HG03460 (cell line): ENCODE measurements around the gene PCSK6.
"Not testable (repeated sequence)": the region's sequence is repeated elsewhere in the genome, so short reads cannot be mapped to it uniquely, and the experiment has no call there.

Source experiments
- ATAC-seq: cut with Tn5 transposase; IDR thresholded peaks from one replicate; pipeline ENCODE4 v1.9.1; 2021; ENCODE audit not compliant: unreplicated experiment

The PCSK6 gene

DNA sequence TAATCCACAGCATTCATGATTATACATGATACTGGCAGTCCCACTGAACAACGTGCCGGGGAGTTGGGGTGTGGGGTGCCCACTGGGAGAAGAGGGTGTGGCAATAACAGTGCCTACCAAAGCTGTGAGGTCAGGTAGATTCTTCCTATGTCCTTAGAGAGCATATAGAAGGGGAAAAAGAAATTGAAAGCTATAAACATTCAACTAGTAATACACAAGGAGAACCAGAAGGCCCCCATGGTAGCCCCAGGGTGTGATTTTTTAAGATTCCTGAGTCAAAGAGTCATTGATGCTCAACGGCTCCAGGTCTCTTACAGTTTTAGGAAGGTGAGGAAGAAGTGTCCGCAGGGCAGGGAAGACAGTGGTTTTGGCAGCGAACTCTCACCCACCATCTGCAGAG, 25.8 kb downstream of the PCSK6 start:
- not testable (repeated sequence) for ATAC-seq

DNA sequence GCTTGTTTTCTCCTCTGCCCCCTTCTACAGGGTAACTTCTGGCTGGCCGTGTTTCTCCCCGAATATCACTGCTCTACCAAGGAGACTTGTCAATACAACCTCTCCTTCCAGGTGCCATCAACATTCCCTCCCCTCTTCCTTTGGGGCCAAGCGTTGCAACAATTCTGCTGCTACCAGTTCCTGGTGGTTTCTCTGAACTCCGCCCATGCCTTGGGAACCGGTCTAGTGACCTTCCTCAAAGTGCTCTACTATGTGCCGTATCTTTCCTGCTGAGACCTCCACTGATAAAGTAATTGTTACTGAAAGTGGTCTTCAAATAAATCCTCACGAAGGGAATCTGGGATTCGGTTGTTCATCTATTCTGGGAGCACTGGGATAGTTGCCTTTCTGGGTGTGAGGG, 26.2 kb downstream of the PCSK6 start:
- ATAC-seq = no peak

DNA sequence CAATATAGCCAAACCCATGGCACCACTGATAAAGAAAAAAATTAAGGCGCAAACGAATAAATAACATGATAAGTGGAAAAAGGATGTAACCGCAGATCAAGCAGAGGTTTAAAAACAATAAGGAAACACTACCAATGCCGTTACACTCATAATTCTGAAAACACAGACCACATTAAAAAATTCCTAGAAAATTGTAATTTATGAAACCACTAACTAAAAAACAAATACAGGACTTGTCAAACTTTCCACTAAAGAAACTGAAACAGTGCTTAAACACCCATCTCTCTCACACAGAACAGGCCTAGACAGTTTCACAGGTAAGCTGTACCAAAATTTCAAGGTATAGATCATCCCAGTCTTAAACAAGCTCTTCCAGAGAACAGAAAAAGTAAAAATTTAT, 28.4 kb downstream of the PCSK6 start:
- ATAC-seq = no peak

DNA sequence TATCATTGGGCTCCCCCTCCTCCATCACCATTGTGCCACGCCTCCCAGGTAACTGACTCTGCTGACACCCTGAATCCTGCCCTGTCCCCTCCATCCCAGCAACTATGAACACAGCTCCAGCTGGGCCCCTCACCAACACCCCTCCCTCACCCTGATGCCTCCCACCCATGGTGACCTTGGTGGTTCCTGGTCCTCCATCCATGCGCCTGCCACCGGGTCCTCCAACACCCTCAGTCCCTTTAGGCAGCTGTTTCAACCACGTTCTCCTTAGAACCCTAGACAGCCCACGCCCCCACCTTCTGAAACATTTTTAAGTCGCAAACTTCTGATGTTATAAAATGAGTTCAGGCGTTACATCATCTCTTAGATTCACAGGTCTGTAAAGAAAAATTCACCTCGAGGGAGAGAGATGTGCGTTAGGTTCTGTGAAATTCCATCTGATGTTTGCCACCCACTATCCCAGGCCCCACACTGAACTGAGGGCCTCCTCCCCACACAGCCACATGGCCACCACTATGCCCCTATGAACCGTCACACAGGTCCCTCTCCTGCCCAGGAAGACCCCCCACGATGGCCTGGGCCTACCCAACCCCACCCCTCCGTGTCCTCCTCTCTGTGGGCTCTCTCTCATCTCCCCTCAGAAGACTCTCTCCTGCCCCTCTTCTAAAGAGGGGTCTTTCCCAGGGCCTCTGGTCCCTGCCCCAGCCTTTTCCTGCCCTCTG, 29.8 kb downstream of the PCSK6 start:
- ATAC-seq = no peak

DNA sequence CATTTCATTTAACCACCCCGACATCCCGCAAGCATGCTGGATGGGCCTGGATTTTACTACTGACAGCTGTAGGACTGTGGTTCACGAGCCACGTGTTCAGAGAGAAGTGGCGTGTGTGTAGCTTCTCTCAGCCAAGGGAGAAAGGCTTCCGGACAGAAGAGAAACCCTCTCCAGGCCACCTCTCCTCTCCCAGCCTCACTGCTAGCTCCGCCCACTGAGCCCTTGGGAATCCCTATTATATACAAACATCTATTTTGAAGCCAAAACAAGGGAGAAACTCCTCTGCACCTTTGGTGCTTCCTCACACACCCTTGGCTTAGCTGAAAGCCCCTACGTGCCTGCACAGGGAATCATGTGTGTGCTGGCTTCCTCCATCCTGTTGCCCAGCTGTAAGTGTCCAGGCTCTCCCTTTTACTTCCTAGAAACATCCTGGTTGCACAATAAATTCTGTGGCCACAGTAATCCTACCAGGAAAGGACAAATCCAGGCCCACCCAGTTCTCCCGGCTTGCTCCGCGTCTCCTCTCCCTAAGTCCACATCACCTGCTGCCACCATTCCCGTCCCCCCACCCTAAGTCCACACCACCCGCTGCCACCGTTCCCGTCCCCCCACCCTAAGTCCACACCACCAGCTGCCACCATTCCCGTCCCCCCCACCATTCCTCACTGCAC, 30.5 kb downstream of the PCSK6 start:
- ATAC-seq = no peak

DNA sequence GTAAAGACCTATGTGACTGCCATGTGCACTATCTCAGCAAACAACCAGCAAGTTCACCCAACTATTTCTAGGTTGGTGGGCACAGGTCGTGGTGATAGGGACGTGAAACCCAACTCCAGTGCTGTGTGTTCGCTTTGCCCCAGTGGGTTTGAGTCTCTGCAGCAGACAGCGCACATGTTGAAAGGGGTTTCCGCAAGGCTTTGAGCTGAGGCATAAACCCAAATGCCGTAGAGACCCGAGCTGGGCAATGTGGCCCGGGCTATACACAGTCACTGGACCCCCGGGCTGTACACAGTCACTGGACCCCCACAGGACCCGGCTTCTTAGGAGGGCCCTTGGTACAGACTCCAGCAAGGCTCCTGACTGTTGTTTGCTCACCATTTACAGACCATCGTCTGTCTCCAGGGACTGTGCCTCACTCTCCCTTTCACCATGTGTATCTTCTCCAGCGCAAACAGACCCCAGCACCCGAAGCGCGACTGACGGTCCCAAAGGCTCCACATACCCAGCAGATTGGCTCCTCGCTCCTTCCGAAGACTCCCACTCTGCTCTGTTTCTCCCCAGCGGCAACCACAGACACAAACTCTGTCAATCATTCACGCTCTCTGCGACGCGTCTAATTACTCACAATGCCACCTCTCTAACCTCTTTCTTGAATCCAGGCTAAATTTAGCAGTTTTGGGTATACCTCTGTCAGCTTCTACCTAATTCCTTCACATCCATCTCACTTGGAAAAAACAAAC, 31.2 kb downstream of the PCSK6 start:
- ATAC-seq = no peak

DNA sequence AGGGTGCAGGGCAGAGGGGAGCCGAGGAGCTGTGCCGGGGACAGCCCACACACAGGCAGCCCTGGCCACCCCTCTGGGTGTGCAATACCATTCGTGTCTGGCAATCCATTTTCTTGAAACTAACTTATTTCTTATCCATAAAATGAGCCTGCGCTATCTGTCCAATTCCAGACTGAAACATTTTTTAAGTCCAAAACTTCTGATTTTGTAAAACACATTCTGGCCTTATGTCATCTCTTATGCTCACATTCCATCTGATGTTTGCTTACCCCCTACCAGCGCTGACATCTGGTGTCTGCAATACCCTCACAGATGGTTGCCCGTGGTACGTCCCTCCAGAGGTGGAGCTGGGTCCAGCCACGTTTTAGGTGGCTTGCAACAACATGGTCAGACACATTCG, 31.8 kb downstream of the PCSK6 start:
- no peak for ATAC-seq

DNA sequence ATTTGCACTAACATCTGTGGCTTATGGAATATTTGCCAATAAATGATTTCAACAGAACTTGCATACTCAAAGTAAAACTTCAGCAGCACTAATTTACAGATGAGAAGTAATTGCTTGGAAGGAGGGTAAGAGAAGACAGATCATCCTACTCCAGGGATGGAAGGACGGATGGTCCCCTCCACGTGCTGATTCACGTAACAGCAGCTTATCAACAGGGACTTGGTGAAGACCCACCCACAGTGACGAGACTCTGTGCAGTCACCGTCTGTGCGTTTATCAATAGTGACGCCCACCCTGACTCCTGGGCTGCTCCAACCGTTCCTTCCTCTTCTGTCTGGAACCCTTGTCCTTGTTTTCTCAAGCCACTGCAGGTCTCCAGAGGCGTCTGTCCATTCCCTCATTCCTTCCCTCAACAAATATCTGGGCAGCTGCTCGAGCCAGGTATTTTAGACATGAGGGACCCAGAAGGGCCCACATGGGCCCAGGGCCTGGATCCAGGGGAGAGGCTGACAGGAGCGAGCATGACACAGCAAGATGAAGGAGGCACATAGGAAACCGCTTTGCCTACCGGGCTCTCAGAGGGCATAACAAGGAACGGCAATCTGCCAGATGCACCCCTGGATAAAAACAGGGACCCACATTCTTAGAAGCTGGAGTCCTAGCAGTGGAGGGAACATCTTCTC, 33.3 kb downstream of the PCSK6 start:
- no peak for ATAC-seq

DNA sequence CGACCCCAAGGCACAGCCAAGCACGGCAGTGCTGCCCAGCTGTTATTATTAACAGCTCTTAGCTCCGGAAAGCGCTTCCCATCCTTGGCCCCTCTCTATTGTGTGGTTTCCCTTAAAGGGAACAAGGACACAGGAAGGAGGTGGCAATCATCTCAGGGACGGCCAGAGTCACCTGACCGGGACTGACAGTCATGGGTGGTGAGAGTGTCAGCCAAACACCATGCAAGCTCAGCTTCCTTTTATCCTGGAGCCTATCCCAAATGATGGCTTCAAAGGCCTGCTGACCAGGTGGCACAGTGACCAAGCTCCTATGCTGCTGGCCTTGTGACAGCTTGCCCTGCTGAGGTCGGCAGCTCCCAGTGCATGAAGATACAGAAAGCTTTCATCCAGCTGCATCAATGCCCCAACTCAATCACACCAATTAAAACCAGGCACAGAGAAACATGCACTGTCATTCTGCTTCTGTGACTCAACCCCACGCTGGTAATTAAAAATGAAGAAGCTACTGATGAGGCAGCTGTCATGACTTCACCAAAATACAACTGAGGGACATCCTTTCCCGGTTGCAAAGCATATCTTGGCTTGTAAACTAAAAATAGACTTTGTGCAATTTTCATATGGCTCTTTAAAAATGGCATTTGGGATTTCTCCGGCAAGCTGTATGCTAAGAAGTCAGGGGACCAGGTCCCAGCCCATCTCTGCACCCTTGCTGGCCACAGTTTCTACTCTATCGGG, 34.0 kb downstream of the PCSK6 start:
- no peak for ATAC-seq

DNA sequence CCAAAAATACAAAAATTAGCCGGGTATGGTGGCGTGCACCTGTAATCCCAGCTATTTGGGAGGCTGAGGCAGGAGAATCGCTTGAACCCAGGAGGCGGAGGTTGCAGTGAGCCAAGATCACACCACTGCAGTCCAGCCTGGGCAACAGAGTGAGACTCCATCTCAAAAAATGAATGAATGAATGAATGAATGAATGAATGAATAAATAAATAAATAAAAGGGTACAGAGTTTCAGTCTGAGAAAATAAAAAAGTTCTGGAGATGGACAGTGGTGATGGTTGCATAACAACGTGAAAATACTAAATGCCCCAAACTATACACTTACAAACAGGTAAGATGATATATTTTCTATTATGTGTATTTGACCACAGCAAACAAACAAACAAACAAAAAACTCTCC, 34.7 kb downstream of the PCSK6 start:
- not testable (repeated sequence) for ATAC-seq

DNA sequence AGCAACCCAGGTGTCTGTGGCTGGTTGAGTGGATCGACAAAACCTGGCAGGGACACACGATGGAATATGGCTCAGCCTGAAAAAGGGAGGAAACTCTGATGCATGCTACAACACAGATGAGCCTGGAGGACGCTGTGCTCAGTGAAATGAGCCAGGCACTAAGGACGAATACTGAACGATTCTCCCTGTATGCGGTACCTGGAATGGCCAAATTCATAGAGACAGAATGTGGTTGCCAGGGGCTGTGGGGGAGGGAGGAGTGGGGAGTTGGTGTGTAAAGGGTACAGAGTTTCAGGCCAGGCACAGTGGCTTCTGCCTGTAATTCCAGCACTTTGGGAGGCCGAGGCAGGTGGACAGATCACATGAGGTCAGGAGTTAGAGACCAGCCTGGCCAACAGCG, 35.1 kb downstream of the PCSK6 start:
- ATAC-seq = no peak

DNA sequence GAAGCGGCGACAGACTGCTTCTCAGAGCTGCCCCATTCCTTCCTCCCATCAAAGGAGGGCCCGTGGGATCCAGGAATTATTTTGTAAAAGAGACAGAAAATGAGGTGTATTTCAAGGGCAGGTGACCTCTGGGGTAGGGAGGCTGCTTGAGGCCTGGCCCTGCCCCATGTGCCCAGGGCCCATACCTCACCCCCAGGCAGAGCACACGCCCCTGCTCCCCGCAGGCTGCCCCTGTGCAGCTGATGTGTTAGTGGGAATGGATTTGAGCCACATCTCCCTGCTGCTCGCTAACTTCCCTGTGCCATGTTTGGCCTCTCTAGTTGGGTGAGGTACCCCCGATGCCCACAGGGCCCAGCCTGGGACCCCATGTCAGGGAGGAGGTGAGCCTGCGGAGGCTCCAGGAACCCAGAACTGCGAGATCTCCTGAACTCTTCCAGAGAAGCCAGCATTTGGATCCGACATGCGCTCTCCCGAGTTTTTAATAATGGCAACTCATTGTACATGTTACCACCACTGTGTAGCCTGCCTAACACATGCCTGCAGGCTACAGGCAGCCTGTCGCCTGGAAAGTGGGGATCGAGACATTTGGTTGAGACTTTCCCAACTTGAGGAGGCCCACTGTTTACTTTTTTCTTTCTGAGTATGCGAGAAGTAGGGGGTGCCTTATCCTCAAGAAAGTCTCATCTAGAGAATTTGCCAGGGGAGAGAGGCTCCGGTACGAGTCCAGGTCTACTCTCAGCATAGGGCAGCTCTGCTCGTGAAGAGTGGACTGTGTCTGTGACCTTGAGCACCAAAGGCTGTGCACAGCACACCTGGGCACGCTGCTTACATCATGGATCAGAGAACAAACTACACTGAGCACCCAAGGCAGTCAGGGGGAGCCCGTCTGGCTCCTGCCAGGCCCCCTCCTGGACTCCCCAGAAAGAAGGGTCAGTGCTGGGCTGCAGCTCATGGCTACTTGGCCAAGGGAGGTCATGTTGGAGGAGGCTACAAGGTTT, 36.1 kb downstream of the PCSK6 start:
- ATAC-seq = no peak

DNA sequence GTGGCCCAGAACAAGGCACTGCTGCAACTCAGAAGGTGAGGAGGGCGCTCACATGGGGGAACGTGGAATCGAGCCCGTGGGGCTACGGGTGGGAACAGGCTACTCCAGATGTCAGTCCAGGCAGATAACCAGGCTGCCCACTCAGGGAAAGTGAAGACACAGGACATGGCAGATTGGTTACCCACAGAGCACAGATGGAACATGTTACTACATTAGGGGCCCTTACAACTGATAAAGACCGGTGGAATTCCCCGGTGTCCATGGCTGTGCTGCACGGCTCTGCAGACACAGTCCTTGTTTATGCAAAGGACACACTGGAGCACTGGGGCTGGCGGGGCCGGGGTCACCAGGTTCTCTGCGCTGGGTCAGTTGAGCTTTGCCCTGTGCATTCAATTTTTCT, 36.9 kb downstream of the PCSK6 start:
- ATAC-seq = no peak

DNA sequence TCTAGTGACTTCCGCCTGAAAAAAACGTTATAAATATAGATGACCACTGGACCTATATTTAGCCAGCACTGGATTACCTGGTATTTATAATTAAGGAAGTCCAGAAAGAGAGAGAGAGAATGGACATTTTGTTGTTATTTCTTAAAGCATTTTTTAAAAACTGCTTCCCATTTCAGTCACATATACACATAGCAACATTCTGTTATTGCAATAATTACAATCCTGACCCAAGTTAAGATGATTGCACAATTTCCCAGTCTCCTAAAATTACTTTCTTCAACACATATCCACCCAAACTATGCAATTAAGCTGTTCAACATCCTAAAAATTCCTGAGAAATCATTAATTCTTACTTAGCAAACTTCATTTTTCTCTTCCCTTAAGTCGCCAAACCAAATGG, 37.7 kb downstream of the PCSK6 start:
- ATAC-seq = no peak

DNA sequence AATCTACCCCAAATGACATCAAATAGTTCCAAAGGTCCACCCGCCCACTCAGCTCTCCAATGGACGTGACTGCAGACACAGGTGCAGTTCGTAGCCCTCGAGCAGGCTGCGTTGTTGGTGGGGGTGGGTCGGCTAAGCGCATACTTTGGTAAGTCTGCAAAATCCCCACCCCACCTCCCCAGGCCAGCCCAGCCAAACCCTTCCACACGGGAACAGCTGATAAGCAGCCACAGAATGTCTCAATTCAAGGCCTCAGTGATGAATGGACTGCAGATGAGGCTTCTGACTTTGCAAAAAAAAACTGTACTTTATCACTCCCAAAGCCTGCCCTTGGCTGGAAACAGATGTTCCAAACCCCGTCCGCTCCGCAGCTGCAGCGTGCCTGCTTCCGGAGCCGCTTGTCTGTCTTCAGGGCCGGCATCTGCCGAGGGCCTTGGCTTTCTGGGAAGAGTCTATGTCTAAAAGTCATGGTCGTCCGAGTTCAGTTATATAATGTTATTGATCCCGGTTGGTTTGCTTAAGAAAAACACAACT, 38.2 kb downstream of the PCSK6 start:
- no peak for ATAC-seq

DNA sequence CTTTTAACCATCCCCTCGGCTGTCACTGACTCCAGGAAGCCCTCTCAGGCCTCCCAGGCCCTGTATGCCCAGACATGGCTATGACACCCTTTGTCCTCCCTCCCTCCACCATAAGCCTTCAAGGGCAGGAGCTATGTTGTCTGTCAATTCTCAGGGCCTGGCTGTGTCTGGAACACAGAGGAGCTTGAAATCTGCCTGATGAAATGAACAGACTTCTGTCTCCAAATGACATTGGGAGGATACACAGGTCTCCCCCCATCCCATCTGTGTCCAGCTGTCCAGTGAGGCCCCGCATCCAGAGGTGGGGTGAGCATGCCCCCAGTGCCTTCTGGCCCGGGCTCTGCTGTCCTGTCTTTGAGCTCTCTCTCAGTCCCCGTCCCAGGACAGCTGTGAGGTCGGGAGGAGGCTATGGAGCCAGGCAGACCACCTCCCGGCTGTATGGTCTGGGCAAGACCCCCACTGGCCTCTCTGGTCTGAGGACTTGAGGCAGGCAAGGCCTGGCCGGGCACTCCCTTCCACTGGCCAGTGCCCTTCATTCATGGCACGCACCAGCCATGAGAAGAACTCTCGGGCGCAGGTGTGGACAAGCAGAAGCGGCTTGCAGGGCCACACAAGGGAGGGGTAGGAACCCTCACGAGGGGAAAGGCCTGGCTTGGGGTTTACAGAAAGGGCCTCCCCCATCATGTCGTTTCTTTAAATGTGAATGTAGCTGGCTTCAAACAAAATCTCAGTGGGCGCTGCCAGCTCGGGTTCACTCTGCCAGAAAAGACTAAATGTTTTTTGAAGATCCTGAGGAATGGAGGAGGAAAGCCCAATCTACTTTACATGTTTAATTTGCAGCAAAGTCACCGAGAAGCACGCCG, 38.9 kb downstream of the PCSK6 start:
- no peak for ATAC-seq

DNA sequence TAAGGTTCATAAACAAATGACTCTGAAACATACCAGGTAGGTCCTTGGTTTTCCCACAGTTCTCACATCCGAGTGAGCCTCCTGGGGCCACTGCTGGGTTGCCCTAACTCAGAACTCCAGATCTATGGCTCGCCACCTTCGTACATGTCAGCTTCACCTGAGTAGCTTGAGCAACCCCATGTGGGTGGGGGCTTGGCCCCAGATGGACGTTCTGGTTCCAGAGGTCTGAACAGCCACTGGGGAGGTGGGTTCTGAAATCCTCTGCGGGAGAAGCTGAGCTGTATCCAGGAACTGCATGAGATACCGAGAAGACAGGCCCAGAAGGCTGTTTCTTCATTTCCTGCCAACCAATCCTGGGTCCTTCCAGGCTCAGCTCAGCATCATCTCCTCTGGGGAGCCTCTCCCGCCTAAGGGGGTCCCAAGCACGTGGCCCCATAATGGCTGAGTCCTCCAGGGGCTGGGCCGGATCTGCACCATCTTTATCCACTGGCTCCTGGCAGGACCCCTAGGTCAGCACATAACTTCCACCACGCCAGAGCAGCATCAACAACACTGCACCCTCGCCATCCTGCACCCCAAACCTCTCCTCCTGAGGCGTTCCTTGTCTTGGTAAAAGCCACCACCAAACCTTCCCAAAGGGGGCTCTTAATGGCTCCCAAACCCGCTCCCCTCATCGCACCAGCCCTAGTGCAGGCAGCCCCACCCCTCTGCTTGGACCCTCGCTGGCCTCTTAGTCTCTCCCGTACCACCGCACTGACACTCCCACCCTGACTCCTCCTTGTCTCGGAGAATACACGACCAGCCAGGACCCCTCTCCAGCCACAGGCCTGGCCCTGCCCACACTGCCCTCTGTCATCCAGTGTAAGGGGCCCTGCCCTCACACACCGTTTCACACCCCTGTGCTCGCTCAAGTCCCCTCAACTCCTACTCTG, 39.8 kb downstream of the PCSK6 start:
- no peak for ATAC-seq
